ENCODE results near the gene OCSTAMP.

Gene OCSTAMP

GRCh38 chr20:46551522-46552381 is 1.3 kb upstream of the OCSTAMP start:
- no peak for DNase-seq

GRCh38 chr20:46549188-46549972 is 1.1 kb downstream of the OCSTAMP start:
- DNase-seq: no peak

- no peak for DNase-seq
Observed at GRCh38 chr20:46548688-46549087, 1.8 kb downstream of the OCSTAMP start.

- DNase-seq: no peak
Observed at GRCh38 chr20:46547995-46548394, 2.5 kb downstream of the OCSTAMP start.

GRCh38 chr20:46546936-46547335 is 3.5 kb downstream of the OCSTAMP start:
- no peak for DNase-seq

GRCh38 chr20:46546298-46546697 is 4.2 kb downstream of the OCSTAMP start:
- no peak for DNase-seq

GRCh38 chr20:46545827-46546138 is 4.7 kb downstream of the OCSTAMP start:
- no peak for DNase-seq

- DNase-seq: no peak
Observed at GRCh38 chr20:46545077-46545826, 5.2 kb downstream of the OCSTAMP start.

- DNase-seq: no peak
Observed at GRCh38 chr20:46544576-46544975, 5.9 kb downstream of the OCSTAMP start.

GRCh38 chr20:46543959-46544358 is 6.5 kb downstream of the OCSTAMP start:
- no peak for DNase-seq

- no peak for DNase-seq
Observed at GRCh38 chr20:46543033-46543432, 7.4 kb downstream of the OCSTAMP start.

GRCh38 chr20:46541229-46541935 is 9.1 kb downstream of the OCSTAMP start:
- DNase-seq: no peak

GRCh38 chr20:46539113-46539512 is 11.3 kb downstream of the OCSTAMP start:
- DNase-seq: no peak

- DNase-seq: no peak
Observed at GRCh38 chr20:46530640-46531039, 19.8 kb downstream of the OCSTAMP start.

GRCh38 chr20:46523696-46524328 is 26.6 kb downstream of the OCSTAMP start:
- DNase-seq: no peak

- DNase-seq: no peak
Observed at GRCh38 chr20:46523108-46523507, 27.3 kb downstream of the OCSTAMP start.

GRCh38 chr20:46520976-46521579 is 29.4 kb downstream of the OCSTAMP start:
- DNase-seq: no peak

- no peak for DNase-seq
Observed at GRCh38 chr20:46520540-46520939, 29.9 kb downstream of the OCSTAMP start.

- no peak for DNase-seq
Observed at GRCh38 chr20:46519471-46520068, 30.9 kb downstream of the OCSTAMP start.

GRCh38 chr20:46512943-46513844 is 37.3 kb downstream of the OCSTAMP start, which contains the start of gene ZNF334:
Gene ZNF334, minus strand, starts transcription at chr20:46513559. Its CDS starts 1,457 bp downstream, at chr20:46512102.
- peak; percentile 86 for DNase-seq

Data from right hindlimb (tissue), 1 donor.